ENCODE measurements around the gene ELAVL1.

ELAVL1 gene

GRCh38 chr19:7928741-7929701 is 76.4 kb downstream of the ELAVL1 start:
- TF ChIP-seq CTCF (IDR thresholded peaks at IDR 0.05; ENCODE audit: low read depth, low read length, missing control alignments): peak; percentile 54
- in situ Hi-C loops (cut with HindIII; ENCODE audit: low sequenced_read_pairs): no loop called here
- H3K4me3 ChIP-seq (ENCODE audit: low read depth, low read length): no peak overlapping the region
- peak; percentile 76 for DNase-seq (ENCODE audit: low read depth)

- no peak for TF ChIP-seq CTCF (IDR thresholded peaks at IDR 0.05; ENCODE audit: low read depth, low read length, missing control alignments)
- in situ Hi-C loops (cut with HindIII; ENCODE audit: low sequenced_read_pairs): no loop called here
- no peak overlapping the region for H3K4me3 ChIP-seq (ENCODE audit: low read depth, low read length)
- DNase-seq (ENCODE audit: low read depth): no peak
These were observed 77.1 kb downstream of the ELAVL1 start for GRCh38 chr19:7928334-7928706.

GRCh38 chr19:7927605-7928333 is 77.7 kb downstream of the ELAVL1 start:
- H3K4me3 ChIP-seq (ENCODE audit: low read depth, low read length): no peak overlapping the region
- TF ChIP-seq CTCF (IDR thresholded peaks at IDR 0.05; ENCODE audit: low read depth, low read length, missing control alignments): no peak
- in situ Hi-C loops (cut with HindIII; ENCODE audit: low sequenced_read_pairs): no loop called here
- no peak for DNase-seq (ENCODE audit: low read depth)

- no peak overlapping the region for H3K4me3 ChIP-seq (ENCODE audit: low read depth, low read length)
- in situ Hi-C loops (cut with HindIII; ENCODE audit: low sequenced_read_pairs): no loop called here
- no peak for DNase-seq (ENCODE audit: low read depth)
- no peak for TF ChIP-seq CTCF (IDR thresholded peaks at IDR 0.05; ENCODE audit: low read depth, low read length, missing control alignments)
These were observed 78.5 kb downstream of the ELAVL1 start for GRCh38 chr19:7926727-7927604.

GRCh38 chr19:7926021-7926726 is 79.3 kb downstream of the ELAVL1 start, which contains the start of gene CTXN1:
CTXN1 (minus strand) TSS chr19:7926135; CDS start chr19:7925538, 597 bp downstream.
- no peak for DNase-seq (ENCODE audit: low read depth)
- H3K4me3 ChIP-seq (ENCODE audit: low read depth, low read length): peak within 1 kb of the TSS; percentile 39
- in situ Hi-C loops (cut with HindIII; ENCODE audit: low sequenced_read_pairs): no loop called here
- TF ChIP-seq CTCF (IDR thresholded peaks at IDR 0.05; ENCODE audit: low read depth, low read length, missing control alignments): no peak

Data from astrocyte of the cerebellum (primary cell).